ENCODE data around the gene WASF2.
A peak's percentile ranks its signal among the peaks of the same experiment; 100 is the strongest.

The WASF2 gene

DNA sequence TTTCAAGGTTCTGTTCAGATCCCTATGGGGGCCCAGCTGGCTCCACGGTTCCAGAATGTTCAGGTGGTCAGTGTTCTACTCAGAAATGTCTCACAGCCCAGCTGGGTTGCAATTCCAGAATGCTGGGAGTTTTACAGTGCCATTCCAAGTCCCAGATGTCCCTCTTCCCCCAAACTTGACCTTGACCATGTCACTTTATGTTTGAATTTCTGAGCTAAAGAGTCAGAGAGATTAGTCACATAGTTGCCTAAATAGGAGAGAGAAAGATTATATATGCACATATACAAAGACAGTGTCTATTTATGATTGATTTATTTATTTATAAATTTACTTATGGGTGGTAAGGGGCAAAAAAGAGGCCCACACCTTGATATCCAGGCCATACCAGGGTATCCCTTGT lies 95.0 kb downstream of the WASF2 start:
- no peak overlapping the region for H3K4me3 ChIP-seq (ENCODE audit: low read length)
- DNase-seq (ENCODE audit: low read depth): peak; percentile 37
- TF ChIP-seq CTCF (conservative IDR thresholded peaks at IDR 0.05; ENCODE audit: low read length): no peak

- H3K4me3 ChIP-seq (ENCODE audit: low read length): no peak overlapping the region
- no peak for TF ChIP-seq CTCF (conservative IDR thresholded peaks at IDR 0.05; ENCODE audit: low read length)
- no peak for DNase-seq (ENCODE audit: low read depth)
Measured at GRCh38 chr1:27394282-27394658, 95.7 kb downstream of the WASF2 start.

GRCh38 chr1:27393641-27394281 lies 96.2 kb downstream of the WASF2 start:
- TF ChIP-seq CTCF (conservative IDR thresholded peaks at IDR 0.05; ENCODE audit: low read length): no peak
- no peak overlapping the region for H3K4me3 ChIP-seq (ENCODE audit: low read length)
- no peak for DNase-seq (ENCODE audit: low read depth)

- TF ChIP-seq CTCF (conservative IDR thresholded peaks at IDR 0.05; ENCODE audit: low read length): peak; percentile 47
- DNase-seq (ENCODE audit: low read depth): no peak
- peak overlapping the region; percentile 68 for H3K4me3 ChIP-seq (ENCODE audit: low read length)
Measured at GRCh38 chr1:27392778-27393635, 97.0 kb downstream of the WASF2 start.

GRCh38 chr1:27392096-27392777 lies 97.7 kb downstream of the WASF2 start, which contains the start of gene GPR3:
TSS of gene GPR3 (plus strand) at chr1:27392622. CDS start at chr1:27393799, 1,177 bp downstream.
- H3K4me3 ChIP-seq (ENCODE audit: low read length): peak within 1 kb of the TSS; percentile 68
- peak; percentile 48 for TF ChIP-seq CTCF (conservative IDR thresholded peaks at IDR 0.05; ENCODE audit: low read length)
- DNase-seq (ENCODE audit: low read depth): peak; percentile 82

DNA sequence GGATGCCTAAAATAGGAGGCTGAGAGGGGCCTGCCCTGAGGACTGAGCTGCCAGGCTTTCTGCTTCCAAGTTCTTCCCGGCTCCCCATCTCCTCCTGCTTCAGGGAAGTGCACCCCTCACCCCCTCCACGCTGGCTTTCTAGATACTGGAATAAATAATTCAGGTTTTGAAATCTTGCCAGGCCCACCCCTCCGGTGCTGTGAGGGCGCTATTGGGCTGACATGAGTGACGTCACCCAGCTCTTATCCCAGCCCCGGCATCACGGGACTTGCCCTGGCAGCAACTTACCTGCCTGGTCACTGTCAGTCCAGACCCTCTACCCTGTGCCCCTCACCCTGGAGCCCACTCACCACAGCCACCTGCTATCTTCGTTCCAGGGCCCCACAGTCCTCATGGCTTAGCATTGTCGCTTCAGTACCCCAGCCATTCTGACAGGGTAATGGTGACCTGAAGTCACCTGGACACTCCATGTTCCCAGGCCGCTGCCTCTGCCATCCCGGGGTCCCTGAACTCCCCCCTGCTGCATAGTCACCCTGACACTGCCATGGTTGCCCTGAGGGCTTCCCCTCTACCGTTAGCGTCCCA lies 98.4 kb downstream of the WASF2 start:
- TF ChIP-seq CTCF (conservative IDR thresholded peaks at IDR 0.05; ENCODE audit: low read length): no peak
- H3K4me3 ChIP-seq (ENCODE audit: low read length): peak overlapping the region; percentile 57
- no peak for DNase-seq (ENCODE audit: low read depth)
